ENCODE measurements around the gene KIRREL3. TPM values are rescaled to one million over a fixed set of nuclear protein-coding genes. Genes with fewer than 3 reads are reported as not detected.

KIRREL3 gene
- total and polyA plus RNA-seq, 2 of the 4 experiments (the other 2 are of a cell fraction) = 10.9 to 15.9 TPM

- no peak overlapping the region for H3K4me2 ChIP-seq (ENCODE audit: low read depth, low read length)
- no peak overlapping the region for H3K18ac ChIP-seq (ENCODE audit: low read depth, low read length)
- dilution Hi-C loops (cut with HindIII; ENCODE audit: low sequenced_read_pairs, unreplicated experiment) (no loop called here), intact Hi-C loops (cut with micrococcal nuclease) (no loop called here), in situ Hi-C loops (cut with MboI; ENCODE audit: low sequenced_read_pairs) (loop anchor here (5.0 to 25.0 kb wide), 3 partner anchors 549 to 1599 kb away; no protein-coding TSS in a partner anchor)
- H4K20me1 ChIP-seq (ENCODE audit: insufficient read depth, low read length) = peaks cover 4% of the 10 kb centered on the region; the same call in 1 of the 2 replicates
- H3K27me3 ChIP-seq (ENCODE audit: control insufficient read depth, insufficient read depth, low read length) = no peaks in the 10 kb centered on the region; the same call in 1 of the 2 replicates
- ChIA-PET CTCF (interaction anchor here (0.5 kb wide), 1 partner anchor 353 kb away, joined by 3 read pairs; no protein-coding TSS in a partner anchor), POLR2A (ENCODE audit: unreplicated experiment) (no interaction called here)
- H3K4ac ChIP-seq (ENCODE audit: low read depth, low read length) = no peak overlapping the region
- H3K9ac ChIP-seq (ENCODE audit: low read depth, low read length) = no peak overlapping the region
- BruUV-seq (replicated peaks) = no TSS peak
- no peak overlapping the region for H2BK120ac ChIP-seq (ENCODE audit: low read depth, low read length)
- DNase-seq (no peak), ATAC-seq (ENCODE audit: low read depth) (no peak)
- H4K5ac ChIP-seq (ENCODE audit: low read depth, low read length) = no peak overlapping the region
- no peak overlapping the region for H2BK15ac ChIP-seq (ENCODE audit: low read depth, low read length)
- no peak overlapping the region for H4K91ac ChIP-seq (ENCODE audit: insufficient read depth, low read depth, low read length)
- no peak overlapping the region for H3K4me3 ChIP-seq (ENCODE audit: insufficient read depth, low read depth, low read length)
- no peak overlapping the region for H3K56ac ChIP-seq (ENCODE audit: extremely low read depth, insufficient read depth, low read length)
- no peak overlapping the region for H2BK20ac ChIP-seq (ENCODE audit: low read depth, low read length)
- 57% methylated on average over 7 of the region's 9 CpGs; no CpG with 5 or more reads in 1 of the 2 experiments for WGBS, 2 experiments (ENCODE audit: extremely low coverage in 2 of 2, insufficient read length in 1 of 2)
- H2AFZ ChIP-seq (replicated peaks; ENCODE audit: low read length, poor library complexity) = no peak overlapping the region
- H2AK5ac ChIP-seq (ENCODE audit: low read depth, low read length) = no peak overlapping the region
- no peaks in the 10 kb centered on the region for H3K9me3 ChIP-seq (ENCODE audit: control insufficient read depth, insufficient read depth, low read length)
- no peak overlapping the region for H3K14ac ChIP-seq (replicated peaks; ENCODE audit: low read depth, low read length)
- H4K8ac ChIP-seq (ENCODE audit: low read depth in 2 of 2, low read length in 2 of 2) = no peak overlapping the region
- no peaks in the 10 kb centered on the region for H3K36me3 ChIP-seq (ENCODE audit: control insufficient read depth, insufficient read depth, low read length)
- no peak overlapping the region for H3K23ac ChIP-seq (ENCODE audit: low read depth, low read length)
- peak overlapping the region; percentile 31 for H2AK9ac ChIP-seq (replicated peaks; ENCODE audit: low read depth, low read length, poor library complexity)
- H3K27ac ChIP-seq (ENCODE audit: insufficient read depth, low read length) = no peak overlapping the region
- H3K79me1 ChIP-seq (ENCODE audit: low read depth in 1 of 2, low read length in 2 of 2) = no peaks in the 10 kb centered on the region
- no peaks in the 10 kb centered on the region for H3K4me1 ChIP-seq (ENCODE audit: control insufficient read depth, insufficient read depth, low read length)
- H3K9me1 ChIP-seq (ENCODE audit: insufficient read depth, low read length) = peaks cover 7% of the 10 kb centered on the region
- TF ChIP-seq MXI1 (IDR thresholded peaks at IDR 0.05; ENCODE audit: borderline replicate concordance, low read depth, low read length) (no peak), FOS (IDR thresholded peaks at IDR 0.05; ENCODE audit: low read depth, low read length) (no peak), CHD1 (IDR thresholded peaks at IDR 0.05; ENCODE audit: low read depth, low read length) (no peak), CTCF (conservative IDR thresholded peaks at IDR 0.05; ENCODE audit: low read depth, low read length) (no peak), USF2 (IDR thresholded peaks at IDR 0.05; ENCODE audit: low read depth, low read length) (no peak), RCOR1 (IDR thresholded peaks at IDR 0.05; ENCODE audit: insufficient replicate concordance, low read length) (no peak), POLR2A (IDR thresholded peaks at IDR 0.05; ENCODE audit: low read depth, low read length) (no peak), CEBPB (IDR thresholded peaks at IDR 0.05; ENCODE audit: low read depth, low read length) (no peak)
- no peak overlapping the region for H2BK5ac ChIP-seq (ENCODE audit: low read depth, low read length, poor library complexity, severe bottlenecking)
Measured at GRCh38 chr11:126438272-126438671, 562.3 kb downstream of the KIRREL3 start.

Data from IMR-90 (cell line).